ENCODE results near the gene SLCO1B1.

- TF ChIP-seq, protein P1, sequence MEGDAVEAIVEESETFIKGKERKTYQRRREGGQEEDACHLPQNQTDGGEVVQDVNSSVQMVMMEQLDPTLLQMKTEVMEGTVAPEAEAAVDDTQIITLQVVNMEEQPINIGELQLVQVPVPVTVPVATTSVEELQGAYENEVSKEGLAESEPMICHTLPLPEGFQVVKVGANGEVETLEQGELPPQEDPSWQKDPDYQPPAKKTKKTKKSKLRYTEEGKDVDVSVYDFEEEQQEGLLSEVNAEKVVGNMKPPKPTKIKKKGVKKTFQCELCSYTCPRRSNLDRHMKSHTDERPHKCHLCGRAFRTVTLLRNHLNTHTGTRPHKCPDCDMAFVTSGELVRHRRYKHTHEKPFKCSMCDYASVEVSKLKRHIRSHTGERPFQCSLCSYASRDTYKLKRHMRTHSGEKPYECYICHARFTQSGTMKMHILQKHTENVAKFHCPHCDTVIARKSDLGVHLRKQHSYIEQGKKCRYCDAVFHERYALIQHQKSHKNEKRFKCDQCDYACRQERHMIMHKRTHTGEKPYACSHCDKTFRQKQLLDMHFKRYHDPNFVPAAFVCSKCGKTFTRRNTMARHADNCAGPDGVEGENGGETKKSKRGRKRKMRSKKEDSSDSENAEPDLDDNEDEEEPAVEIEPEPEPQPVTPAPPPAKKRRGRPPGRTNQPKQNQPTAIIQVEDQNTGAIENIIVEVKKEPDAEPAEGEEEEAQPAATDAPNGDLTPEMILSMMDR (IDR thresholded peaks at IDR 0.05; ENCODE audit: insufficient read depth, low read depth, low read length), result no peak
- TF ChIP-seq EZH2 (IDR thresholded peaks at IDR 0.05; ENCODE audit: insufficient read depth, low read length), result no peak
Measured at GRCh38 chr12:21221072-21221471, 90.1 kb downstream of the SLCO1B1 start.
